Fibroblast of the aortic adventitia (primary cell): Measurements from ENCODE around the gene SLC6A5. TPM values are rescaled to one million over a fixed set of nuclear protein-coding genes. Genes with fewer than 3 reads are reported as not detected.
A peak's percentile ranks its signal among the peaks of the same experiment; 100 is the strongest.

ENCODE experiments used
- DNase-seq: peaks from one replicate; pipeline ENCODE4 v3.0.0-alpha.2; 2010; ENCODE audit warnings: low read depth
- H3K4me3 ChIP-seq: 2 replicates; pipeline ENCODE4 v1.5.1; 2011; ENCODE audit warnings: low read depth, mild to moderate bottlenecking, control low read depth, low read length, moderate library complexity
- total RNA-seq: library from RNA; depleted of rRNA; stranded (reverse); fragments of >200 nt; gene quantifications from 2 replicates; pipeline ENCODE4 v1.2.3, GENCODE V29; 2012; ENCODE audit warnings: low replicate concordance
- TF ChIP-seq, protein P1 (sequence below): IDR thresholded peaks from 2 replicates; pipeline ENCODE4 v1.5.1; 2011; ENCODE audit warnings: mild to moderate bottlenecking, low read length, control low read depth, inconsistent platforms; ENCODE audit not compliant: insufficient read depth

Gene SLC6A5
- total RNA-seq, 1 donor = not detected

DNA sequence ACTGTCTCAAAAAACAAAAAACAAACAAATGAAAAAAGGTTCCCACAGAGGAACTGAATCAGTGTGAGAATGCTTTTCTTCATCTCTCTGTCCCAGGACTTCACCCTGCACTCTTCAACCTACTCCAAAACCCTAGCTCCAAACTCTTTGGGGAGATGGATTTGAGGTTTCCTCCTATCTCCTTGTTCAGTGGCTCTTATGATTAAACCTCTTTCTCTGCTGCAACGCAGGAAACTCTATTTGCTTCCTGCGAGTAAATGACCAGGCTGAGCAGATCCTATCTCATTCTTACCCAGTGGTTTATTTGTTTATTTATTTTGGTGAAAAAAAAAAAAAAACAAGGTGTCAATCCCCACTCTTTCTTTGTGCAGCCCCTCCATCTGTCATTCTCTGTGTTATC lies 12.0 kb downstream of the SLC6A5 start:
- DNase-seq = no peak
- TF ChIP-seq, protein P1, sequence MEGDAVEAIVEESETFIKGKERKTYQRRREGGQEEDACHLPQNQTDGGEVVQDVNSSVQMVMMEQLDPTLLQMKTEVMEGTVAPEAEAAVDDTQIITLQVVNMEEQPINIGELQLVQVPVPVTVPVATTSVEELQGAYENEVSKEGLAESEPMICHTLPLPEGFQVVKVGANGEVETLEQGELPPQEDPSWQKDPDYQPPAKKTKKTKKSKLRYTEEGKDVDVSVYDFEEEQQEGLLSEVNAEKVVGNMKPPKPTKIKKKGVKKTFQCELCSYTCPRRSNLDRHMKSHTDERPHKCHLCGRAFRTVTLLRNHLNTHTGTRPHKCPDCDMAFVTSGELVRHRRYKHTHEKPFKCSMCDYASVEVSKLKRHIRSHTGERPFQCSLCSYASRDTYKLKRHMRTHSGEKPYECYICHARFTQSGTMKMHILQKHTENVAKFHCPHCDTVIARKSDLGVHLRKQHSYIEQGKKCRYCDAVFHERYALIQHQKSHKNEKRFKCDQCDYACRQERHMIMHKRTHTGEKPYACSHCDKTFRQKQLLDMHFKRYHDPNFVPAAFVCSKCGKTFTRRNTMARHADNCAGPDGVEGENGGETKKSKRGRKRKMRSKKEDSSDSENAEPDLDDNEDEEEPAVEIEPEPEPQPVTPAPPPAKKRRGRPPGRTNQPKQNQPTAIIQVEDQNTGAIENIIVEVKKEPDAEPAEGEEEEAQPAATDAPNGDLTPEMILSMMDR = no peak
- no peak overlapping the region for H3K4me3 ChIP-seq

DNA sequence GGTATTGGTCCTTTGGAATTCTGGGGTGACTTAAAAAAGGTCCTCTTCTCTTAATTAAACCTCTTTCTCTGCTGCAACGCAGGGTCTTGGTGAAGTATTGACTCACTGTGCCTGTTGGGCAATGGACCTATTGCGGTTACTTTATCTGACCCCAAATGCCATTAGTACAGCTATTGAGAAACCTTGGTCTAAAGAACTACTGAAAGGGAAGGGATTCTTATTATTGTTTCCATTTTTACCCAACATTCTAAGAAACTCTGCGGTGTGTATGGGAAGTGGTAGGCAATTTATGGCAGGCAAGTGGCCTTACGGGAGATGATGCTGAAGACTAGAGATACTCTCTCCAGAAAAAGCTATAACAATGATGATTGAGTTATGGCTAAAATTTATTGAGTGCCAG lies 12.5 kb downstream of the SLC6A5 start:
- H3K4me3 ChIP-seq = no peak overlapping the region
- TF ChIP-seq, protein P1 = no peak
- peak; percentile 25 for DNase-seq

- no peak overlapping the region for H3K4me3 ChIP-seq
- TF ChIP-seq, protein P1 = no peak
- DNase-seq = no peak
Observed at GRCh38 chr11:20612416-20612815, 13.0 kb downstream of the SLC6A5 start.

DNA sequence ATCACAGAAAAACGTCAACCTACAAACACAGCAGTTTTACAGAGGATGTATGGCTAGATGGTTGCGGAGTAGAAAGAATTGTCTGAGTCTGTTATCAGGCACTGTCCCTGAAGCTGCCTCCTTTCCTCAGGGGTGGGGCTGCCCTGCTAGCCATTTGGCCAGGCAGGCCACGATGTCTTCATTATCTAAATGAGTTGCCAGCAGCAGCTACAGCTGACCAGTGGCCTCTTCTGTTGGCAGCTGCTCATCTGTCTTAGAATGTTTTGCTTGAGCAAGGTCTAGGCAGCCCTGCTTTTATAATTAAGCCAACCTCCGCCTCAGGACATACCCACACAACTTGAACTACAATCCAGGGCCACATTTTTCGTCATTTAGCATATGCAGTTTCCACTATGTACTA lies 17.5 kb downstream of the SLC6A5 start:
- TF ChIP-seq, protein P1 = no peak
- no peak overlapping the region for H3K4me3 ChIP-seq
- no peak for DNase-seq

GRCh38 chr11:20617346-20618005 lies 18.1 kb downstream of the SLC6A5 start:
- TF ChIP-seq, protein P1 = no peak
- DNase-seq = no peak

GRCh38 chr11:20618083-20618482 lies 18.7 kb downstream of the SLC6A5 start:
- TF ChIP-seq, protein P1 = no peak
- no peak overlapping the region for H3K4me3 ChIP-seq
- peak; percentile 8 for DNase-seq

More at GRCh38 chr11:20617346-20618005, 18.1 kb downstream of the SLC6A5 start:
- H3K4me3 ChIP-seq = no peak overlapping the region

- TF ChIP-seq, protein P1 = no peak
- no peak for DNase-seq
- no peak overlapping the region for H3K4me3 ChIP-seq
Observed at GRCh38 chr11:20620988-20621387, 21.6 kb downstream of the SLC6A5 start.
